Neural progenitor cell (in vitro differentiated cells): ENCODE data around the gene PRELID2. TPM values are rescaled to one million over a fixed set of nuclear protein-coding genes. Genes with fewer than 3 reads are reported as not detected.

Experiments
- DNase-seq: peaks from one replicate; pipeline ENCODE4 v3.0.0-alpha.2; 2016; ENCODE audit warnings: low spot score
- H2AFZ ChIP-seq: fragments of 200-600 bp; sonication (generic); replicated peaks from 2 replicates; pipeline ENCODE4 v1.6.1; 2016; ENCODE audit warnings: antibody characterized with exemption
- H3F3A ChIP-seq: fragments of 200-600 bp; sonication (generic); 2 replicates; pipeline ENCODE4 v1.6.1; 2016; ENCODE audit warnings: antibody characterized with exemption, low read depth
- H3K27ac ChIP-seq: fragments of 200-600 bp; sonication (generic); 2 replicates; pipeline ENCODE4 v1.5.1; 2016; ENCODE audit warnings: mild to moderate bottlenecking
- H3K27me3 ChIP-seq: fragments of 200-600 bp; sonication (generic); 2 replicates; pipeline ENCODE4 v1.6.1; 2016; ENCODE audit warnings: mild to moderate bottlenecking, moderate library complexity
- H3K36me3 ChIP-seq: fragments of 200-600 bp; sonication (generic); 2 replicates; pipeline ENCODE4 v1.5.1; 2016
- H3K4me1 ChIP-seq: fragments of 200-600 bp; sonication (generic); 2 replicates; pipeline ENCODE4 v1.6.1; 2016; ENCODE audit warnings: mixed run types
- H3K4me2 ChIP-seq: fragments of 200-600 bp; sonication (generic); 2 replicates; pipeline ENCODE4 v1.6.1; 2016
- H3K4me3 ChIP-seq: fragments of 200-600 bp; sonication (generic); 2 replicates; pipeline ENCODE4 v1.5.1; 2016
- H3K79me2 ChIP-seq: fragments of 200-600 bp; sonication (generic); 2 replicates; pipeline ENCODE4 v1.6.1; 2016; ENCODE audit warnings: low read depth
- H3K9ac ChIP-seq: fragments of 200-600 bp; sonication (generic); 2 replicates; pipeline ENCODE4 v1.6.1; 2016
- H3K9me3 ChIP-seq: fragments of 200-600 bp; sonication (generic); 2 replicates; pipeline ENCODE4 v1.5.1; 2016; ENCODE audit warnings: low read depth
- H4K20me1 ChIP-seq: fragments of 200-600 bp; sonication (generic); 2 replicates; pipeline ENCODE4 v1.6.1; 2016; ENCODE audit warnings: low read depth
- H3K27ac Mint-ChIP-seq: 3 replicates; pipeline ENCODE4 v1.8.0; 2021; ENCODE audit warnings: mixed read lengths
- H3K27me3 Mint-ChIP-seq: 2 replicates; pipeline ENCODE4 v1.8.0; 2022; ENCODE audit warnings: low read depth, mild to moderate bottlenecking, inconsistent platforms, moderate library complexity, mixed read lengths; ENCODE audit not compliant: insufficient read depth
- H3K36me3 Mint-ChIP-seq: 3 replicates; pipeline ENCODE4 v1.8.0; 2021; ENCODE audit warnings: mixed read lengths
- H3K4me1 Mint-ChIP-seq: 3 replicates; pipeline ENCODE4 v1.8.0; 2021; ENCODE audit warnings: mixed read lengths
- H3K4me3 Mint-ChIP-seq: 3 replicates; pipeline ENCODE4 v1.8.0; 2021; ENCODE audit warnings: mild to moderate bottlenecking, moderate library complexity, mixed read lengths
- H3K9me3 Mint-ChIP-seq: 3 replicates; pipeline ENCODE4 v1.8.0; 2020; ENCODE audit warnings: mixed read lengths
- CTCF ChIP-seq: fragments of 200-600 bp; sonication (generic); IDR thresholded peaks from 2 replicates; pipeline ENCODE4 v1.5.1; 2017; ENCODE audit warnings: antibody characterized with exemption, mild to moderate bottlenecking
- EZH2 ChIP-seq: fragments of 200-600 bp; sonication (generic); IDR thresholded peaks from 2 replicates; pipeline ENCODE4 v1.6.1; 2017; ENCODE audit warnings: antibody characterized with exemption, mild to moderate bottlenecking, moderate library complexity
- EZH2phosphoT487 ChIP-seq: fragments of 200-600 bp; sonication (generic); IDR thresholded peaks from 2 replicates; pipeline ENCODE4 v1.6.1; 2017; ENCODE audit warnings: antibody characterized with exemption
- total RNA-seq: library from RNA; depleted of rRNA; stranded (reverse); fragments of >200 nt; gene quantifications from 2 replicates; pipeline ENCODE4 v1.2.3, GENCODE V29; 2015; ENCODE audit warnings: low replicate concordance

Gene PRELID2
- total RNA-seq, 1 donor from 2014 or later, result 30.3 TPM

GRCh38 chr5:145723516-145723915 lies 111.6 kb downstream of the PRELID2 start:
- H3K9me3 Mint-ChIP-seq, result peaks cover 25% of the 10 kb centered on the region
- H3K27me3 Mint-ChIP-seq, result no peaks in the 10 kb centered on the region
- H3K4me3 Mint-ChIP-seq, result no peak overlapping the region

GRCh38 chr5:145718956-145719355 lies 116.2 kb downstream of the PRELID2 start:
- Mint-ChIP-seq H3K27ac (no peak overlapping the region), H3K4me3 (no peak overlapping the region), H3K9me3 (no peaks in the 10 kb centered on the region), H3K36me3 (no peaks in the 10 kb centered on the region), H3K4me1 (peaks cover 3% of the 10 kb centered on the region), H3K27me3 (no peaks in the 10 kb centered on the region)
- Histone ChIP-seq H3K27me3 (no peaks in the 10 kb centered on the region), H3K4me1 (no peaks in the 10 kb centered on the region), H3K4me3 (no peak overlapping the region), H3K36me3 (no peaks in the 10 kb centered on the region), H3K27ac (no peak overlapping the region), H3K9me3 (no peaks in the 10 kb centered on the region), H3F3A (no peaks in the 10 kb centered on the region), H3K9ac (no peak overlapping the region), H2AFZ (no peak overlapping the region), H4K20me1 (no peaks in the 10 kb centered on the region), H3K79me2 (no peaks in the 10 kb centered on the region), H3K4me2 (no peak overlapping the region)
- TF ChIP-seq EZH2 (no peak), CTCF (peak; percentile 69)
- peak; percentile 52 for DNase-seq

More at GRCh38 chr5:145723516-145723915, 111.6 kb downstream of the PRELID2 start:
- Histone ChIP-seq H3K9ac (no peak overlapping the region), H3K36me3 (no peaks in the 10 kb centered on the region), H3K79me2 (no peaks in the 10 kb centered on the region), H3K4me2 (no peak overlapping the region), H3K9me3 (no peaks in the 10 kb centered on the region), H3K27me3 (no peaks in the 10 kb centered on the region), H4K20me1 (no peaks in the 10 kb centered on the region), H2AFZ (no peak overlapping the region), H3F3A (no peaks in the 10 kb centered on the region), H3K4me1 (no peaks in the 10 kb centered on the region), H3K4me3 (no peak overlapping the region), H3K27ac (no peak overlapping the region)
- no peak for TF ChIP-seq CTCF
- TF ChIP-seq EZH2, result no peak
- TF ChIP-seq EZH2phosphoT487, result no peak
- Mint-ChIP-seq H3K4me1 (peaks cover 3% of the 10 kb centered on the region), H3K27ac (no peak overlapping the region), H3K36me3 (peaks cover 6% of the 10 kb centered on the region)
- no peak for DNase-seq

GRCh38 chr5:145715412-145715811 lies 119.7 kb downstream of the PRELID2 start:
- Histone ChIP-seq H3K79me2 (no peaks in the 10 kb centered on the region), H3K36me3 (no peaks in the 10 kb centered on the region), H3K9me3 (no peaks in the 10 kb centered on the region), H3K4me1 (no peaks in the 10 kb centered on the region), H4K20me1 (no peaks in the 10 kb centered on the region), H3K4me2 (no peak overlapping the region), H3K27me3 (no peaks in the 10 kb centered on the region), H3K4me3 (no peak overlapping the region), H3F3A (no peaks in the 10 kb centered on the region), H2AFZ (no peak overlapping the region), H3K27ac (no peak overlapping the region), H3K9ac (no peak overlapping the region)
- Mint-ChIP-seq H3K27ac (no peak overlapping the region), H3K9me3 (no peaks in the 10 kb centered on the region), H3K4me1 (no peaks in the 10 kb centered on the region), H3K36me3 (no peaks in the 10 kb centered on the region), H3K4me3 (no peak overlapping the region), H3K27me3 (no peaks in the 10 kb centered on the region)
- no peak for DNase-seq
- TF ChIP-seq CTCF (no peak), EZH2 (no peak), EZH2phosphoT487 (no peak)
